Neural cell (in vitro differentiated cells): Measurements from ENCODE around the gene KIAA1143. TPM values are rescaled to one million over a fixed set of nuclear protein-coding genes. Genes with fewer than 3 reads are reported as not detected.

ENCODE experiments used
- H2AFZ ChIP-seq: fragments of 200-600, 300-800 bp; sonication (generic), shearing (Covaris generic); 2 replicates; pipeline ENCODE4 v1.6.0; 2014; ENCODE audit warnings: low read depth, mild to moderate bottlenecking, antibody characterized with exemption, low read length, moderate library complexity
- H3F3A ChIP-seq: fragments of 200-600 bp; shearing (Covaris generic); 2 replicates; pipeline ENCODE4 v1.6.1; 2016; ENCODE audit warnings: mild to moderate bottlenecking, moderate library complexity, mixed read lengths, antibody characterized with exemption, low read length; ENCODE audit not compliant: insufficient read depth, poor library complexity, severe bottlenecking
- H3K27ac ChIP-seq: fragments of 200-600, 300-800 bp; sonication (generic), shearing (Covaris generic); 2 replicates; pipeline ENCODE4 v1.5.1; 2014; ENCODE audit warnings: mild to moderate bottlenecking, low read length, moderate library complexity
- H3K27me3 ChIP-seq: fragments of 300-800, 200-600 bp; sonication (generic), shearing (Covaris generic); 2 replicates; pipeline ENCODE4 v1.6.0; 2014; ENCODE audit warnings: mild to moderate bottlenecking, low read depth, low read length, moderate library complexity; ENCODE audit not compliant: insufficient read depth
- H3K36me3 ChIP-seq: fragments of 300-800, 200-600 bp; sonication (generic), shearing (Covaris generic); 2 replicates; pipeline ENCODE4 v1.5.1; 2014; ENCODE audit warnings: mild to moderate bottlenecking, antibody characterized with exemption, low read length, moderate library complexity; ENCODE audit not compliant: insufficient read depth
- H3K4me2 ChIP-seq: fragments of 300-800, 200-600 bp; sonication (generic), shearing (Covaris generic); 2 replicates; pipeline ENCODE4 v1.6.0; 2014; ENCODE audit warnings: mild to moderate bottlenecking, low read length
- H3K4me3 ChIP-seq: fragments of 300-800, 200-600 bp; sonication (generic), shearing (Covaris generic); 2 replicates; pipeline ENCODE4 v1.5.1; 2014; ENCODE audit warnings: mild to moderate bottlenecking, low read length, moderate library complexity
- H3K79me2 ChIP-seq: fragments of 200-600 bp; shearing (Covaris generic); replicated peaks from 2 replicates; pipeline ENCODE4 v1.6.0; 2014; ENCODE audit warnings: mild to moderate bottlenecking, low read length, moderate library complexity; ENCODE audit not compliant: insufficient read depth
- H3K9ac ChIP-seq: fragments of 300-800, 200-600 bp; sonication (generic), shearing (Covaris generic); 2 replicates; pipeline ENCODE4 v1.6.1; 2016; ENCODE audit warnings: mild to moderate bottlenecking, low read length, mixed read lengths
- H3K9me2 ChIP-seq: fragments of 200-600 bp; shearing (Covaris generic); 2 replicates; pipeline ENCODE4 v1.6.1; 2016; ENCODE audit warnings: mild to moderate bottlenecking, low read length, mixed read lengths; ENCODE audit not compliant: insufficient read depth
- H3K9me3 ChIP-seq: fragments of 200-600, 300-800 bp; sonication (generic), shearing (Covaris generic); 2 replicates; pipeline ENCODE4 v1.6.1; 2016; ENCODE audit warnings: mild to moderate bottlenecking, mixed run types, low read length, moderate library complexity, mixed read lengths
- H4K20me1 ChIP-seq: fragments of 200-600 bp; shearing (Covaris generic); 2 replicates; pipeline ENCODE4 v1.6.1; 2016; ENCODE audit warnings: mild to moderate bottlenecking, mixed run types; ENCODE audit not compliant: insufficient read depth
- CTCF ChIP-seq: fragments of 450-650 bp; IDR thresholded peaks from 2 replicates; pipeline ENCODE4 v1.5.1; 2014; ENCODE audit warnings: antibody characterized with exemption, mild to moderate bottlenecking, moderate library complexity; ENCODE audit not compliant: poor library complexity, severe bottlenecking
- EP300 ChIP-seq: fragments of 450-650 bp; conservative IDR thresholded peaks from 2 replicates; pipeline ENCODE4 v1.6.1; 2014; ENCODE audit warnings: antibody characterized with exemption, mild to moderate bottlenecking, moderate library complexity; ENCODE audit not compliant: poor library complexity, severe bottlenecking
- EZH2 ChIP-seq: fragments of 200-600, 300-800 bp; shearing (Covaris generic), sonication (generic); IDR thresholded peaks from 2 replicates; pipeline ENCODE4 v1.6.1; 2014; ENCODE audit warnings: antibody characterized with exemption, low read length, borderline replicate concordance, mild to moderate bottlenecking; ENCODE audit not compliant: insufficient read depth, poor library complexity, severe bottlenecking
- MXI1 ChIP-seq: fragments of 450-650 bp; conservative IDR thresholded peaks from 2 replicates; pipeline ENCODE4 v1.6.1; 2014; ENCODE audit warnings: antibody characterized with exemption, mild to moderate bottlenecking; ENCODE audit not compliant: poor library complexity, severe bottlenecking
- POLR2AphosphoS5 ChIP-seq: IDR thresholded peaks from 2 replicates; pipeline ENCODE4 v1.6.1; 2012
- RAD21 ChIP-seq: fragments of 450-650 bp; conservative IDR thresholded peaks from 2 replicates; pipeline ENCODE4 v1.6.1; 2014; ENCODE audit warnings: antibody characterized with exemption, mild to moderate bottlenecking, moderate library complexity
- REST ChIP-seq: IDR thresholded peaks from 2 replicates; pipeline ENCODE4 v1.6.1; 2012; ENCODE audit warnings: borderline replicate concordance
- SMC3 ChIP-seq: fragments of 450-650 bp; conservative IDR thresholded peaks from 2 replicates; pipeline ENCODE4 v1.6.1; 2014; ENCODE audit warnings: antibody characterized with exemption, mild to moderate bottlenecking, moderate library complexity; ENCODE audit not compliant: poor library complexity
- TAF1 ChIP-seq: IDR thresholded peaks from 2 replicates; pipeline ENCODE4 v1.6.1; 2012; ENCODE audit warnings: low read depth
- polyA plus RNA-seq: library from polyadenylated mRNA; depleted of rRNA; stranded (reverse); fragments of >200 nt; gene quantifications from 2 replicates; pipeline ENCODE4 v1.2.3, GENCODE V29; 2014

The KIAA1143 gene
- polyA plus RNA-seq, 1 donor from 2014 or later, result 18.4 TPM

GRCh38 chr3:44805960-44806359 is 44.5 kb upstream of the KIAA1143 start (continued):
- TF ChIP-seq MXI1 (no peak), RAD21 (no peak), SMC3 (no peak)

GRCh38 chr3:44803298-44803697 is 41.9 kb upstream of the KIAA1143 start:
- no peak for TF ChIP-seq EZH2
- no peak for TF ChIP-seq REST
- no peak for TF ChIP-seq TAF1
- TF ChIP-seq SMC3, result no peak
- TF ChIP-seq RAD21, result no peak
- no peak for TF ChIP-seq CTCF
- TF ChIP-seq MXI1, result no peak
- no peak for TF ChIP-seq EP300
- TF ChIP-seq POLR2AphosphoS5, result no peak
- no peak overlapping the region for H3K4me2 ChIP-seq
- H3K4me3 ChIP-seq, result no peak overlapping the region
- no peaks in the 10 kb centered on the region for H3K36me3 ChIP-seq
- H3K9me3 ChIP-seq, result no peaks in the 10 kb centered on the region
- no peaks in the 10 kb centered on the region for H3K27me3 ChIP-seq
- no peaks in the 10 kb centered on the region for H3K79me2 ChIP-seq
- no peaks in the 10 kb centered on the region for H3K9me2 ChIP-seq
- H2AFZ ChIP-seq, result no peak overlapping the region
- H3F3A ChIP-seq, result no peaks in the 10 kb centered on the region
- no peaks in the 10 kb centered on the region for H4K20me1 ChIP-seq
- H3K9ac ChIP-seq, result no peak overlapping the region
- H3K27ac ChIP-seq, result no peak overlapping the region

GRCh38 chr3:44802011-44802410 is 40.6 kb upstream of the KIAA1143 start:
- no peaks in the 10 kb centered on the region for H3K36me3 ChIP-seq
- no peaks in the 10 kb centered on the region for H4K20me1 ChIP-seq
- no peak overlapping the region for H3K4me2 ChIP-seq
- H3K4me3 ChIP-seq, result no peak overlapping the region
- no peak overlapping the region for H3K9ac ChIP-seq
- H3K9me3 ChIP-seq, result no peaks in the 10 kb centered on the region
- H3K27ac ChIP-seq, result no peak overlapping the region
- TF ChIP-seq TAF1, result no peak
- no peak for TF ChIP-seq MXI1
- TF ChIP-seq EP300, result no peak
- no peak for TF ChIP-seq EZH2
- TF ChIP-seq POLR2AphosphoS5, result no peak
- no peak for TF ChIP-seq SMC3
- no peak for TF ChIP-seq CTCF
- no peak for TF ChIP-seq REST
- TF ChIP-seq RAD21, result no peak
- no peaks in the 10 kb centered on the region for H3K9me2 ChIP-seq
- no peaks in the 10 kb centered on the region for H3K27me3 ChIP-seq
- H3F3A ChIP-seq, result no peaks in the 10 kb centered on the region
- H3K79me2 ChIP-seq, result no peaks in the 10 kb centered on the region
- H2AFZ ChIP-seq, result no peak overlapping the region
